Activated CD4-positive, alpha-beta T cell treated with anti-CD3 and anti-CD28 coated beads, Interleukin-2, Interleukin-4, amounts not matched to agents 100 ng/mL and 50 ng/mL, durations not matched to agents 16 hours and 8 hours (primary cell): ENCODE results near the gene SPRR2A.
"Not testable (repeated sequence)": the region's sequence is repeated elsewhere in the genome, so short reads cannot be mapped to it uniquely, and the experiment has no call there.

Experiments used
- DNase-seq: peaks from one replicate; pipeline ENCODE4 v3.0.0-alpha.2; 2020; ENCODE audit warnings: low spot score

The SPRR2A gene

DNA sequence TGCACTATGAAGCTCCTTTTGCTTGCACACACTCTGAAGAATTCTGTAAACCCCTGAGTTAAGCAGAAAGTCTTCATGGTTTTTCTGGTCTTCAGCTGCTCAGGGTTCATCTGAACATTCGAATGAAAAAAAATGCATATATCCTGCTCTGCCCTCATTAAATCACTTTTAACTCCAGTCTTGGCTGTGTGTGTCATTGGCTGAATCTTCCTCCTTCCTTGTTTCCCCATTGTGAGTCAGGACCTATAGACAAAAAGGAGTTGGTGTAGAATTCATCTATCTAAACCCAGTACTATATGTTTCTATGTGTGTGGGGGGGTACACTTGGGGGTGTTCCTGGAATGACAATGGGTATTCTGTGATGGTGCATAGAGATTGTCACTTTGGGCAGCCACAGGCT lies 32.9 kb downstream of the SPRR2A start:
- no peak for DNase-seq

DNA sequence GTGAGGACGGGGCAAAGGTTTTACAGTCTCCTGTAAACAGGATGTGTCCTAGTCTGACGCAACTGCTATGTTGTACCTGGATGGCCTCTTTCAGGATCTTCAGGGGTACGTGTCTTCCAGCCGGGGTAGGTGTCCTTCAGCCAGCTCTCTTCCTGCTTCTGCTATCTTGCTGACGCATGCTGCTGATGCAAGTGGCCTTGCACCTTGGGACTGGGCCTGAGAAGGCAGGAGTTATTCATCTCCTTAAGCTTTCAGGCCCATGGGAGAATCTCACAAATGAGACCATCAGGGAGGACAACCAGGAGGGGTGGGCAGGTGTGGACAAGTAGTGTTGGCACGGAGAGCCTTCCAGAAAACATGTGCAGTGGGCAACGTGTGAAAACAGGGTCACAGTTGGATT lies 34.2 kb downstream of the SPRR2A start:
- no peak for DNase-seq

GRCh38 chr1:153022340-153022739 lies 35.0 kb downstream of the SPRR2A start:
- not testable (repeated sequence) for DNase-seq

DNA sequence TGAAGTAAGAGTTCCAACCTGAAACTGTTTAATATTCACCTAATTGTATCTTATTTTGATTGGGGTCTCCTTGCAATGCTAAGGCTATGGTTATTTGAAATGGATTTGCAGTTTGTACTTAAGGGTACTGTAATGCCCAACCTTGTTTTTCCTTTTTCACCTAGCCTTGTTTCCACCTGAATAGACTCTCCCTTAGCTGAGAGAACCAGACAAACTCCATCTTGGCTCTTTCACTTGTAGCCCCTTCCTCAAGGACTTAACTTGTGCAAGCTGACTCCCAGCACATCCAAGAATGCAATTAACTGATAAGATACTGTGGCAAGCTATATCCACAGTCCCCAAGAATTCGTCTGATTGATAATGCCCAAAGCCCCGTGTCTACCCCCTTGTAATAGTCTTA lies 35.5 kb downstream of the SPRR2A start:
- not testable (repeated sequence) for DNase-seq

GRCh38 chr1:153011235-153011758 lies 46.0 kb downstream of the SPRR2A start:
- DNase-seq = not testable (repeated sequence)
